ENCODE data around the gene RBCK1. TPM values are rescaled to one million over a fixed set of nuclear protein-coding genes. Genes with fewer than 3 reads are reported as not detected.

RBCK1 gene
- polyA plus RNA-seq, 1 donor from 2014 or later = 38.4 TPM

- Histone ChIP-seq H3K27ac (ENCODE audit: low read length) (no peak overlapping the region), H3K4me2 (ENCODE audit: low read length) (no peak overlapping the region), H3F3A (ENCODE audit: insufficient read depth, low read length, poor library complexity, severe bottlenecking) (no peaks in the 10 kb centered on the region), H3K9me3 (ENCODE audit: low read length) (no peaks in the 10 kb centered on the region), H3K9ac (ENCODE audit: low read length) (no peak overlapping the region), H3K9me2 (ENCODE audit: insufficient read depth, low read length) (no peaks in the 10 kb centered on the region), H3K36me3 (ENCODE audit: insufficient read depth, low read length) (no peaks in the 10 kb centered on the region), H3K4me3 (ENCODE audit: low read length) (no peak overlapping the region), H3K27me3 (ENCODE audit: insufficient read depth, low read depth, low read length) (no peaks in the 10 kb centered on the region), H2AFZ (ENCODE audit: low read depth, low read length) (no peak overlapping the region), H3K79me2 (replicated peaks; ENCODE audit: insufficient read depth, low read length) (no peaks in the 10 kb centered on the region), H4K20me1 (ENCODE audit: insufficient read depth) (no peaks in the 10 kb centered on the region)
- no peak for TF ChIP-seq SMC3 (conservative IDR thresholded peaks at IDR 0.05; ENCODE audit: poor library complexity)
- TF ChIP-seq EP300 (conservative IDR thresholded peaks at IDR 0.05; ENCODE audit: poor library complexity, severe bottlenecking) = no peak
- no peak for TF ChIP-seq POLR2AphosphoS5 (IDR thresholded peaks at IDR 0.05)
- no peak for TF ChIP-seq RAD21 (conservative IDR thresholded peaks at IDR 0.05)
- no peak for TF ChIP-seq TAF1 (IDR thresholded peaks at IDR 0.05; ENCODE audit: low read depth)
- no peak for TF ChIP-seq CTCF (IDR thresholded peaks at IDR 0.05; ENCODE audit: poor library complexity, severe bottlenecking)
- no peak for TF ChIP-seq EZH2 (IDR thresholded peaks at IDR 0.05; ENCODE audit: borderline replicate concordance, insufficient read depth, low read length, poor library complexity, severe bottlenecking)
- no peak for TF ChIP-seq REST (IDR thresholded peaks at IDR 0.05; ENCODE audit: borderline replicate concordance)
- TF ChIP-seq MXI1 (conservative IDR thresholded peaks at IDR 0.05; ENCODE audit: poor library complexity, severe bottlenecking) = no peak
These were observed 40.6 kb upstream of the RBCK1 start for GRCh38 chr20:367486-367887.

- H3F3A ChIP-seq (ENCODE audit: insufficient read depth, low read length, poor library complexity, severe bottlenecking) = no peaks in the 10 kb centered on the region
- H2AFZ ChIP-seq (ENCODE audit: low read depth, low read length) = no peak overlapping the region
- no peak overlapping the region for H3K4me3 ChIP-seq (ENCODE audit: low read length)
- no peaks in the 10 kb centered on the region for H3K9me2 ChIP-seq (ENCODE audit: insufficient read depth, low read length)
- no peak overlapping the region for H3K27ac ChIP-seq (ENCODE audit: low read length)
- no peaks in the 10 kb centered on the region for H3K27me3 ChIP-seq (ENCODE audit: insufficient read depth, low read depth, low read length)
- H3K36me3 ChIP-seq (ENCODE audit: insufficient read depth, low read length) = no peaks in the 10 kb centered on the region
- H4K20me1 ChIP-seq (ENCODE audit: insufficient read depth) = no peaks in the 10 kb centered on the region
- no peaks in the 10 kb centered on the region for H3K79me2 ChIP-seq (replicated peaks; ENCODE audit: insufficient read depth, low read length)
- no peaks in the 10 kb centered on the region for H3K9me3 ChIP-seq (ENCODE audit: low read length)
- no peak overlapping the region for H3K9ac ChIP-seq (ENCODE audit: low read length)
- H3K4me2 ChIP-seq (ENCODE audit: low read length) = no peak overlapping the region
- TF ChIP-seq EP300 (conservative IDR thresholded peaks at IDR 0.05; ENCODE audit: poor library complexity, severe bottlenecking) = no peak
- TF ChIP-seq TAF1 (IDR thresholded peaks at IDR 0.05; ENCODE audit: low read depth) = no peak
- no peak for TF ChIP-seq POLR2AphosphoS5 (IDR thresholded peaks at IDR 0.05)
- no peak for TF ChIP-seq CTCF (IDR thresholded peaks at IDR 0.05; ENCODE audit: poor library complexity, severe bottlenecking)
- TF ChIP-seq RAD21 (conservative IDR thresholded peaks at IDR 0.05) = no peak
- no peak for TF ChIP-seq MXI1 (conservative IDR thresholded peaks at IDR 0.05; ENCODE audit: poor library complexity, severe bottlenecking)
These were observed 39.2 kb upstream of the RBCK1 start for GRCh38 chr20:368915-369314.

Data from neural cell (in vitro differentiated cells).